ENCODE data around the gene MRPS21.
"Not testable (repeated sequence)": the region's sequence is repeated elsewhere in the genome, so short reads cannot be mapped to it uniquely, and the experiment has no call there.

The MRPS21 gene

DNA sequence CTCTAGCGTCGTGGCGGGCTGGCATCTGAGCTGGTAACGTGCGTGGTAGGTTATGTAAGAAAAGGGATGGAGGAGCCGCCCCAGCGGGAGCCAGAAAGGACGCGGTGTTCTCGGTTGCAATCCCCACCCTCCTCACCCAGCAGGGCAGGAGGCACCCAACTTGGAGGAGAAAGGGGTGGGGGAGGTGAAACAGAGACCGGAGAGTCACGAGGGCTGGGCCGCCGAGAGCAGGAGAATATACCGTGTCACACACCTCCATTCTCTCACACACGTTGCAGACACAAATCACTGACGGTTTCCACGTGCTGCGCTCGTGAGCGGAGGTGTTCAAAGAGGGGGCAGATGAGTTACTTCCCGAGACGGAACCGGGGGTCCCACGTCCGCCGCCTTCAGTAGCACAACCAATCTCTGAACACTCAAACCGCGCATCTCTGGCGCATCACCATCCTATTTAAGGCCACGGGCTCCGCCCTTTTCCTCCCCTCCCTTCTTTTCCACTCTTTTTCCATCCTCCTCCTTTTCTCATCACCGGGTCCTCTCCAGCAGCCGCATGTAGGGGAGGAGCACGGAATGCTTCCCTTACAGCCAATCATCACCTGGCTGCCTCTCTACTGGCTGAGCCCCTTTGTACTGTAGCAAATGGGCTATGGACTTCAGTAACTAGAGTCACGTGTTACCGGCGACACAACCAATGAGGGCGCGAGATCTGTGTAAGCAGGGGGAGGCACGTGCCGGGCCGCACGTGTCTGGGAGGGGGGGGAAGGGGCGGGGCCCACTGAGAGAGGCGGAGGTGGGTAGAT is 11.7 kb upstream of the MRPS21 start, which contains the start of gene CIART:
CIART (plus strand) TSS at position 797 of the 800 bp plus-strand sequence. CDS start 714 bp downstream, outside the sequence.
- peak; percentile 86 to 94 for DNase-seq

DNA sequence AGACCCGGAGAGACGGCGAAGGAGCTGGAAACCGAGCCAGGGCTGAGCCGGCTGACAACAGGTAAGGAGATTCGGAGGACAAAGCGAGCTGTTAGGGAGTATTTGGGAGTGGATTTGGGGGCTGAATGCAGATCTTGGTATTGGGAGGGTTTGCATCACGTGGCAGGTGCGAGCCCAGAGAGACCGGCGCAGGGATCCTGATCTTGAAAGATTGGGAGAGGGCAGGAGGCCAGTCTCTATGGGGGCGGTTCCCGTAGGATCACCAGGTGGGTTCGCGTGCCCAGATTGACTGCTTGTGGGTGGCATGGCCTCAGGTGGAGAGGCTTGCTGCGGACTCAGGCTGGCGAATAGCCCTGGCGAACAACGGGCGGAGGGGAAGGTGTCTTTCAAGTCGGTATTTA is 11.1 kb upstream of the MRPS21 start:
- DNase-seq = no peak

DNA sequence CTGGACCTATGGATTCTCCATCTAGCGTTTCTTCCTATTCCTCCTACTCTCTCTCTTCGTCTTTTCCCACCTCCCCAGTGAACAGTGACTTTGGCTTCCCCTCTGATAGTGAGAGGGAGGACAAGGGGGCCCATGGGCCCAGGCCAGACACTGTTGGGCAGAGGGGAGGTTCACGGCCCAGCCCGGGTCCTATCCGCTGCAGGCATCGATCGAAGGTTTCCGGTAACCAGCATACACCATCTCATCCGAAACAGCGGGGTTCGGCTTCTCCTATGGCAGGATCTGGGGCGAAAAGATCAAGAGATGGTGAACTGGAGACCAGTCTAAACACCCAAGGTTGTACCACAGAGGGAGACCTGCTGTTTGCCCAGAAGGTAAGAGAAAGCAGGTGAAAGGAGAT is 10.4 kb upstream of the MRPS21 start:
- no peak for DNase-seq

DNA sequence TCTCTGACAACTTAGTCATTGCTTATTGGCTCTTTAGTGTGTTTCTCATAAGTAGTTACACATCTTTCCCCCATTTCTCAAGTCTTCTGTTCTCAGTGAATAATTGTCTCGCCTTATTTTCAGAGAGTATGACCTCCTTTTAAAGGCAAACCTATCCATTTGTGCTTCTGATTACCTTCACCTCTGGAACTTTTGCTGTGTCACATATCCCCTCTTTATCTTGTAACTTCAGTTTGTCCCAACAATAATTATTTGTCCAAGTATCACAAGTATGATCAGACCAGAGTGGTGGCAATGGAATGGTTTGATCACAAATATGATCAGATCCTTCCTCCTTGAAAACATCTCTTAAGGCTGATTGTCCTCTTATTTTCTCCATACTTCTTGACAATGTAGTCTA is 5.3 kb upstream of the MRPS21 start:
- no peak for DNase-seq

DNA sequence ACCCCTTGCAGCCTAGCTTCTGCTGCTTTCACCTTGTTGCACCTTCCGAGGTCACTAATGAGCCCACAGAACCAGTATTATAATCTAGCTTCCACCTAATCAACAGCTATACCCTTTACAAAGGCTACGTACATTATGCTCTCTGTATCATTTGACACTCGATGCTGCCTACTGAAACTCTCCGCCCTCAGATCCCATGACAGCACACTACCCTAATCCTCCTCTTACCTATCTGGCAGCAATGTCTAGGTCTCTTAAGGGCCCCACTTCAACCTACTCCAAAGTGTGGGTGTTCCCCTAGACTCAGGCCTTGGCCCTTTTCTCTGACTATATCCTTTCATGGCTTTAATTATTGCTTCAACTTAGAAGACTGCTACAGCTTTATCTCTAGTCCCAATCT is 4.8 kb upstream of the MRPS21 start:
- no peak for DNase-seq

DNA sequence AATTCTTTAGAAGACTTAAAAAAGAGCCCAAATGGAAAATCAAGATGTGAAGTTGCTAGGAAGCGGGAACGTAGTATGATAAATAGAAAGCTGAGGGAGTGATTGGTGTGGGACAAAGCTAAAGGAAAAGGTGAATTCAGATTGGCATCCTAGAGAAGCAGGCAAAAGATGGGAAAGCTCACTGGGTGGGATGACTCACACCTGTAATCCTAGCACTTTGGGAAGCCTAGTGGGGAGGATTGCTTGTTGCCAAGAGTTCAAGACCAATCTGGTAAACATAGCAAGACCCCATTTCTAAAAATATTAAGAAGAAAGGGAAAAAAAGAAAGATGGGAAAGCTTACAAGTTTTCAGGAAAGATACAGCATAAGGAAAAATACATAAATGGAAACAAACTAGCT is 1.8 kb downstream of the MRPS21 start:
- DNase-seq = no peak

DNA sequence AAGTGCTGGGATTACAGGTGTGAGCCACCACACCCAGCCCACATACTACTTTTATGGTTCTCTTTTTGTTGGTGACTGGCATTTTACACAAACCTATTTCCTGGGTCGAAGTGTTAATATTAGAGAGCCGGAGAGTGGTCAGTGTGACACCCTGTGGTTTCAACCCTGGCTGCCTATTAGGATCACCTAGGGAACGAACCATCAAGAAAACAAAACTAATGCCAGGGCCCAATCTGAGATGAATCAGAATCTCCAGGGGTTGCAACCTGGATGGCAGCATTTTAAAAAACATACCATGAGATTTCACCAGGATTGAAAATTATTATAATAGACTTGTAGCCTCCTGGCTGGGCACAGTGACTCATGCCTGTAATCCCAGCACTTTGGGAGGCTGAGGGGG is 6.1 kb downstream of the MRPS21 start:
- DNase-seq = no peak

DNA sequence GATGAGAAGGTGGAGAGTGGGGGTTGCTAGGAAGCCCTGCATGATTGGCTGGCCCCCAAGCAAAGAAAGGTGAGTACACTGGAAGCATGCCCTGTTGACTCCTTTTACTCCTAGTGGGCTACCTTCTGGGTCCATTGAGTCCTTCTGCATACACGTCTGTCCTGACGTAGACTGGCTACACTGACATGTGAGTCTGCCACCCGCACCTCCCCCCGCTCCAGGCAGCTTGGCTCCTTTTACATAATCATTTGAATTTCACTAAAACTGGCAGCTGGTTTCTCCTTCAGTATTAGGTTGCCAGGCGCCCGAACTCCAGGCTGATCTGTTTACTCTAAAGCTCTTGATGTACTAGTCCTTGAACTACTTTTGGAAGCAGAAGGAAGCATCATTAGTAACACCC is 8.7 kb downstream of the MRPS21 start:
- peak; percentile 27 to 63 for DNase-seq

DNA sequence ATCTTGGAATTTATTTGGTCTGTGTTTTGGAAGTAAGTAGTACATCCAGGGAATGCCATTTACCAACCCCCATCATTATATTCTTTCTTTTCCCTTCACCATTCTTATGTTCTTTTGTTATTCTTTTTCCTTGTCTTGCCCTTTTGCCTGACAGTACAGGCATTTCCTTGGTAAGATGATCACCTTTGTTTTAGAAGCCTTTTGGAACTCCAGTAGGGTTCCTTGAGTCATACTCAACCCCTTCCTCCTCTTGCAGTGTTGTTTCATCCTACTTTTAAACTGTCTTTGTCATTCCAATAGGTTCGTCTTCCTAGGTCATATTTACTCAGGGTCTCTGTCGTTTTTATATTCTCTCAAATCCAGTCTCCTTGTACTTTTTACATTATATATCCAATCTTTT is 9.2 kb downstream of the MRPS21 start:
- DNase-seq = no peak

DNA sequence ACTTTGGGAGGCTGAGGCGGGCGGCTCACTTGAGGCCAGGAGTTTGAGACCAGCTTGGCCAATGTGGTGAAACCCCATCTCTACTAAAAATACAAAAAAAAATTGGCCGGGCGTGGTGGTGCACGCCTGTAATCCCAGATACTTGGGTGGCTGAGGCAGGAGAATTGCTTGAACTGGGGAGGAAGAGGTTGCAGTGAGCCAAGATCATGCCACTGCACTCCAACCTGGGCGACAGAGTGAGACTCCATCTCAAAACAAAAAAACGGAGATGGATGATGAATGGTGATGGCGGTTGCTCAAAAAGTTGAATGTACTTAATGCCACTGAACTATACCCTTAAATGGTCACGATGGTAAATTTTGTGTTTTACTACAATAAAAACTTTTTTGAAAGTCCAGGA is 14.9 kb downstream of the MRPS21 start:
- not testable (repeated sequence) for DNase-seq

DNA sequence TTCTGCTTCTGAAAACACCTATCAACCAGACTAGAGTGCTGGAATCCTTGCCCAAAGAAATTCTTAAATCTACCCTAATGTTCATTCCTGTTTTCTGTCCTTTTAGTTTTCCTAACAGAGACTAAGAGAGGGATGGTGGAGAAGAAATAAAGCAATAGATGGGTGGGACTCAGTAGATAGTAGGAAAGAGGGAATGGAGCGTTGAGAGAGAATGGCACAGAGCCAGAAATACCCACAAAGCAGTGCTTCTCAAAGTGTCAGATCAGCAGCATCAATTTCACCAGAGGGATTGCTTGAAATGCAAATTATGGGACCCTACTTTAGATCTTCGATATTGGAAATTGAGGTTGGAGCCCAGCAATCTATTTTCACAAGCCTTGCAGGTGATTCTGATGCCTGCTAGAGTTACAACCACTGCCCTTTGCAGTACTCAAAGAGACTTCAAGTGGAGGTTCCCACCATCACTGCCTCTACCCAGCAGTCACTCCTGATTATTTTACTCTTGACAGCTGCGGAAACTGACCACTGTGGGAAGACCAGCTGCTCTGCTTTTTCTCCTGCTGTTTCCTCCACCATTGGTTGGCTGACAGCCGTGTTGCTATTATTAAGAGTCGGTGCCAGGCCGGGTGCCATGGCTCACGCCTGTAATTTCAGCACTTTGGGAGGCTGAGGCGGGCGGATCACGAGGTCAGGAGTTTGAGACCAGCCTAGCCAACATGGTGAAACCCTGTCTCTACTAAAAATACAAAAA is 16.3 kb downstream of the MRPS21 start:
- DNase-seq = no peak

DNA sequence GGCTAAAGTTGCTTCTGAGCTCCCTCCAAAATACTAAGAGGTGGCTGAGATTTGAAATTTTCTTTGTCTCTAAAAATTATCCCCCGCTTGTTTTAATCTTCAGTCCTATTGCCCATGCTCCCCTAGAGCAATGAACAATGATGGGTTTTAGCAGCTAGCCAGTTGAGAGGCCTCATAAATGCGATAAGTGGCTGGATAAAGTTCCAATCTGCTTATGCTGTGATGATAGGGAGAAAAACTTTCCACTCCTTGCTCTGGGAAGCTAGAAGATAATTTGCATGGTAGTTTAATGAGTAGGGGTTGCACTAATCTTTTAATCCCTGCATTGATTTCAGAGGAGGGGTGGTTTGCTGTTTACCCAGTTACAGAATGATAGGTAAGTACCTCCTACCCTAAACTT is 18.1 kb downstream of the MRPS21 start:
- no peak for DNase-seq

DNA sequence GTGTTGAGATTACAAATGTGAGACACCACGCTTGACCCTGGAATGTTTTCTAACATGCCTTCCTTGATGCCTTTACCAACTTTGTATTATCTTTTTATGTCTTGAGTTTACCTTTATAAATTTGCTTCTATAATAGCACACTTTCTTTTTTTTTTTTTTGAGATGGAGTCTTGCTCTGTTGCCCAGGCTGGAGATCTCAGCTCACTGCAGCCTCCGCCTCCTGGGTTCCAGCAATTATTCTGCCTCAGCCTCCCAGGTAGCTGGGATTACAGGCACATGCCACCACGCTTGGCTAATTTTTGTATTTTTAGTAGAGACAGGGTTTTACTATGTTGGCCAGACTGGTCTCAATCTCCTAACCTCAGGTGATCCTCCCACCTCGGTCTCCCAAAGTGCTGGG is 21.0 kb downstream of the MRPS21 start:
- DNase-seq = not testable (repeated sequence)

DNA sequence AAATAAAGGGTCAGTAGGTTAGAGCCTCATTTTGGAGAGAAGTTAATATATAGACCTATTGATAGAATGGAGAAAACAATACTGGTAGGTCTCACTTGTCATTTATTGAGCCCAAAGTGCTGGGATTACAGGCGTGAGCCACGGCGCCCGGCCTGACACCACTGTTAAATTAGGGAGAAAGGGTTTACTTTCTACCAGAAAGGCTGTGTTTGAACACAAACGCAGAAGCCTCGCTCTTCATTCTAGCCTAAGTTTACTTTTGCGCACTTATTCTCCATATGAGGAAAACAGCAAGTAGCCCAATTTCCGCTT is 27.0 kb downstream of the MRPS21 start:
- no peak for DNase-seq

DNA sequence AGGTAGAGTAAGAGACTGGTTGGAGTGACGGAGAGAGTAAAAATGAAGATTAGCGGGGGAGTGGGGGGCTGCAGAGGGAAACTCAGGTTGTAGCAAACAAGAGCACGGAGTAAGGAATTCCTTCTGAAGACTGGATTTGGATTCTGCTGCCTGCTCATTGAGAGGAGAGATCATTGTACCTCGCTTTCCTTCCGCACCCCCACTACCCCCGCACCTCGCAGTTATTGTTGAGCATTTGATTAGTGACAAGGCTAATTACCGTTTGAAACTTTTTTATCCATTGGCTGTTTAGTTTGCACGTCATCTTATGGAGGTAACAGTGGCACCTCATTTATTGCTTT is 28.1 kb downstream of the MRPS21 start:
- no peak for DNase-seq

DNA sequence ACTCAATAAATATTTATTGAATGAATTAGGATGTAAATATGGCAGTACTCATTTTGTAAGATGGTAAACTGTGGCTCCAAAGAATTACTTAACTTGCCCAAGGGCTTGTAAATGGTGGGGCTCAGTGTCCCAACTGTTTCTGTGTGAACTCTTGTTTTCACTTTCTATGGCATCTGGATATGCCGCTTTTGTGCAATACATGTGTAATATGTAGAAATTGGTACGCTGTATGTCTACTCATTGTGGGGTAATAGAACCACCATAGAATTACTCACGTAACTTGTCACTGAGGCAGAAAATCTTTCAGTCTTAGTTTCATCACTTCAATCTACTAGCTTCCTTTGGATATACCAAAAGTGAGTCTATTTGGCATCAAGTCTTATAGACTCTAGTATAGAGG is 28.6 kb downstream of the MRPS21 start:
- no peak for DNase-seq

DNA sequence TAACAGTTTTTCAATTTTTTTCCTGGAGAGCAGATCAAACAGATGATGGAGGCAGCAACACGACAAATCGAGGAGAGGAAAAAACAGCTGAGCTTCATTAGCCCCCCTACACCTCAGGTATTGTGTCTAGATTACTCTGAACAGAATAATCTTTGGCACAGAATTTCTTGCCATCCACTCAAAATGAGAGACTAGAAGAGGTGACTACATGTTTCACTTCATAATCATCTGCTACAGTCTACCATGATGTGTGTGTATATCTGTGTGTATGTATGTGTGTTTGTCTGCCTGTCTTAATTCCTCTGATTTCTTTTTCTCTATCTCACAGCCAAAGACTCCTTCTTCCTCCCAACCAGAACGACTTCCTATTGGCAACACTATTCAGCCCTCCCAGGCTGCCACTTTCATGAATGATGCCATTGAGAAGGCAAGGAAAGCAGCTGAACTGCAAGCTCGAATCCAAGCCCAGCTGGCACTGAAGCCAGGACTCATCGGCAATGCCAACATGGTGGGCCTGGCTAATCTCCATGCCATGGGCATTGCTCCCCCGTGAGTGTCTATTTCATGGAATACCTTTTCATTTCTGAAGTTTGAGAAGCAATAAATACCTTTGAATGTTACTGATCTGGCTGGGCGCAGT is 39.1 kb downstream of the MRPS21 start:
- peak; percentile 3 to 9 for DNase-seq

DNA sequence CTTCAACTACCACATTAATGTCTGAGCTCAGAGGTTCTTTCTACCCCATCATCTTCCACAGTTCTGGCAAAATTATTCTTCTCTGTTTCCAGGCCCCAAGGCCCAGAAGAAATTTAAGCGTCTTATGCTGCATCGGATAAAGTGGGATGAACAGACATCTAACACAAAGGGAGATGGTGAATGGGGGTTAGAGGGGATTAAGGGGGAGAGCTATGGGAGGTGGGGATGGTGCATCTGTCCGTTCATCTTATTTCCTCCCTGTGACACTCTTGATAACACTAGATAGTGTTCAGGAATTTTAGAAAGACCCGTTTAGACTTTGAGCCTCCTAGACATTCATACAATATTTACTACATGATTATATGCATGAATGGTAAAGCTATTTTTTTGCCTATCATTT is 52.7 kb downstream of the MRPS21 start:
- no peak for DNase-seq

DNA sequence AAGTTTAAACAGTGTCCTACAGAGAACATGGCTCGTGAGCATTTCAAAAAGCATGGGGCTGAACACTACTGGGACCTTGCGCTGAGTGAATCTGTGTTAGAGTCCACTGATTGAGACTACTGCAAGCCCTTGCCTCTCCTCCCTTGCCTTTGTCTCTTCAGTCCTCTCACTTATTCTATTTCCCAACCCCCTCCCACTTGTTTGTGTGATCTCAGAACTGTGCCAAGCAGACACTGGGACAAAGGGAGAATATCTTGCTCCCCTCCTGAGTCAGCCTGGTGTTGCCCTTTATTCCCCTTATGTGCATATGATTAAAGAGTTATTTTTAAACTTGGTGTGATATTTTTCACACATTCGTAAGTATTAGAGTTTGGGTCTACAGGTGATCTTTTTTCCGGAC is 59.2 kb downstream of the MRPS21 start:
- no peak for DNase-seq

All from hippocampal formation (tissue), 2 donors.